Astrocyte of the cerebellum (primary cell): ENCODE results near the gene HPS1.
A peak's percentile ranks its signal among the peaks of the same experiment; 100 is the strongest.
"Not testable (repeated sequence)": the region's sequence is repeated elsewhere in the genome, so short reads cannot be mapped to it uniquely, and the experiment has no call there.

ENCODE experiments used
- DNase-seq: peaks from one replicate; pipeline ENCODE4 v3.0.0-alpha.2; 2011; ENCODE audit warnings: low read depth
- H3K4me3 ChIP-seq: 2 replicates; pipeline ENCODE4 v1.5.1; 2011; ENCODE audit warnings: mild to moderate bottlenecking, low read depth, low read length, moderate library complexity
- CTCF ChIP-seq: IDR thresholded peaks from 2 replicates; pipeline ENCODE4 v1.5.1; 2012; ENCODE audit warnings: low read length, low read depth, moderate library complexity, mild to moderate bottlenecking; ENCODE audit errors: missing control alignments
- in situ Hi-C: cut with HindIII; loops from 2 replicates; pipeline ENCODE4 v1.10.0; 2017; ENCODE audit warnings: low sequenced_read_pairs

HPS1 gene

GRCh38 chr10:98389398-98389797 is 57.3 kb downstream of the HPS1 start:
- no peak for DNase-seq
- no peak overlapping the region for H3K4me3 ChIP-seq
- no peak for TF ChIP-seq CTCF
- in situ Hi-C loops: no loop called here

GRCh38 chr10:98388101-98388655 is 58.6 kb downstream of the HPS1 start:
- DNase-seq: no peak
- H3K4me3 ChIP-seq: no peak overlapping the region
- in situ Hi-C loops: no loop called here
- TF ChIP-seq CTCF: no peak

GRCh38 chr10:98384531-98385133 is 62.1 kb downstream of the HPS1 start:
- no peak for TF ChIP-seq CTCF
- DNase-seq: no peak
- in situ Hi-C loops: no loop called here
- no peak overlapping the region for H3K4me3 ChIP-seq

GRCh38 chr10:98383869-98384268 is 62.9 kb downstream of the HPS1 start:
- H3K4me3 ChIP-seq: no peak overlapping the region
- in situ Hi-C loops: no loop called here
- DNase-seq: no peak
- TF ChIP-seq CTCF: no peak

GRCh38 chr10:98383134-98383667 is 63.5 kb downstream of the HPS1 start:
- in situ Hi-C loops: not testable (repeated sequence)
- DNase-seq: peak; percentile 42

GRCh38 chr10:98382691-98383101 is 64.0 kb downstream of the HPS1 start:
- no peak for DNase-seq
- in situ Hi-C loops: no loop called here
- H3K4me3 ChIP-seq: no peak overlapping the region
- no peak for TF ChIP-seq CTCF

More at GRCh38 chr10:98383134-98383667, 63.5 kb downstream of the HPS1 start:
- not testable (repeated sequence) for H3K4me3 ChIP-seq

- in situ Hi-C loops: no loop called here
These were observed 66.0 kb downstream of the HPS1 start for GRCh38 chr10:98380493-98381339.

More at GRCh38 chr10:98380493-98381339, 66.0 kb downstream of the HPS1 start:
- TF ChIP-seq CTCF: no peak
- DNase-seq: no peak
- no peak overlapping the region for H3K4me3 ChIP-seq
